Upper lobe of left lung (tissue), 6 donors: ENCODE results near the gene TNRC6C. TPM values are rescaled to one million over a fixed set of nuclear protein-coding genes. Genes with fewer than 3 reads are reported as not detected.

Experiments
- ATAC-seq, 2 donors: fragments of 200-7000 bp; cut with Tn5 transposase; one replicate each; pipeline ENCODE4 v1.9.1; 2022; ENCODE audit warnings: mild to moderate bottlenecking in 2 of 2, moderate library complexity in 2 of 2; ENCODE audit not compliant: low FRiP score in 2 of 2
- DNase-seq, 2 donors: peaks; one replicate each; pipeline ENCODE4 v3.0.0-alpha.2; 2019 to 2020
- H3K27ac ChIP-seq, 4 donors: fragments of 200-600 bp; sonication (generic); one replicate each; pipeline ENCODE4 v1.5.1; 2016 to 2019
- H3K27me3 ChIP-seq, 4 donors: fragments of 200-600 bp; sonication (generic); one replicate each; pipeline ENCODE4 v1.5.1; 2017 to 2019
- H3K36me3 ChIP-seq, 4 donors: fragments of 200-600 bp; sonication (generic); one replicate each; pipeline ENCODE4 v1.5.1; 2016 to 2019
- H3K4me1 ChIP-seq, 4 donors: fragments of 200-600 bp; sonication (generic); one replicate each; pipeline ENCODE4 v1.5.1; 2018 to 2019
- H3K4me3 ChIP-seq, 4 donors: fragments of 200-600 bp; sonication (generic); one replicate each; pipeline ENCODE4 v1.5.1; 2017 to 2019; ENCODE audit warnings: mild to moderate bottlenecking in 2 of 4, moderate library complexity in 1 of 4
- H3K9me3 ChIP-seq, 4 donors: fragments of 200-600 bp; sonication (generic); one replicate each; pipeline ENCODE4 v1.5.1; 2018 to 2019
- CTCF ChIP-seq, 6 experiments: fragments of 450-650 bp in 4 of 6; fragments of 200-600 bp in 2 of 6; sonication (generic) in 2 of 6; IDR thresholded peaks; one replicate each; pipeline ENCODE4 v1.5.1; 2016 to 2019; ENCODE audit warnings: antibody characterized with exemption in 6 of 6
- EP300 ChIP-seq, 4 donors: sonication (generic); formaldehyde crosslinking; IDR thresholded peaks; one replicate each; pipeline ENCODE4 v1.5.1; 2017; ENCODE audit warnings: antibody characterized with exemption in 4 of 4, control low read depth in 2 of 4
- POLR2A ChIP-seq, 4 donors: fragments of 450-650 bp; IDR thresholded peaks; one replicate each; pipeline ENCODE4 v1.5.1; 2016 to 2017; ENCODE audit warnings: antibody characterized with exemption in 4 of 4, mild to moderate bottlenecking in 2 of 4
- POLR2AphosphoS5 ChIP-seq, 2 donors: sonication (generic); formaldehyde crosslinking; IDR thresholded peaks; one replicate each; pipeline ENCODE4 v1.5.1; 2017; ENCODE audit warnings: antibody characterized with exemption in 2 of 2
- WGBS, 2 donors: methylation state at CpG; one replicate each; pipeline ENCODE4 v1.1.5; 2017 to 2018; 5-methylcytosine and 5-hydroxymethylcytosine counted together
- total RNA-seq, 6 donors: library from RNA; depleted of rRNA in 4 of 6; stranded (reverse); fragments of >200 nt in 4 of 6; gene quantifications; one replicate each; pipeline versions ENCODE4 v1.1.0 to v1.2.1, GENCODE V29; 2016 to 2021
- donor health status: DM: no; HTN: no; CAD: no; lungs with moderate emphysema.
- donor health status: DM: no; HTN: yes; CAD: no; lungs with severe emphysema.

TNRC6C gene
- total RNA-seq, 6 donors from 2014 or later, result 8.7 to 38.8 (median 14.7) TPM

- ATAC-seq, result peak in 1 of 2 donors; percentile 43
- TF ChIP-seq EP300 (IDR thresholded peaks at IDR 0.05) (no peak), POLR2A (IDR thresholded peaks at IDR 0.05) (no peak), POLR2AphosphoS5 (IDR thresholded peaks at IDR 0.05) (no peak), CTCF (IDR thresholded peaks at IDR 0.05) (no peak)
- 34 to 46% methylated on average over 6 of the region's 6 CpGs for WGBS, 2 donors
- Histone ChIP-seq H3K4me3 (no peak overlapping the region), H3K9me3 (no peaks in the 10 kb centered on the region), H3K27me3 (peaks cover 0 to 4% (median 0%) of the 10 kb centered on the region in 4 donors), H3K36me3 (no peaks in the 10 kb centered on the region), H3K4me1 (peaks cover 0 to 11% (median 5%) of the 10 kb centered on the region in 4 donors), H3K27ac (no peak overlapping the region)
- DNase-seq, result no peak
Observed at GRCh38 chr17:77916264-77916663, 42.2 kb upstream of the TNRC6C start.

- DNase-seq, result peak in 1 of 2 donors; percentile 43
- peak; percentile 59 to 82 for ATAC-seq
- Histone ChIP-seq H3K9me3 (no peaks in the 10 kb centered on the region), H3K36me3 (no peaks in the 10 kb centered on the region), H3K4me3 (no peak overlapping the region), H3K27ac (no peak overlapping the region), H3K4me1 (peaks cover 0 to 11% (median 5%) of the 10 kb centered on the region in 4 donors), H3K27me3 (peaks cover 0 to 4% (median 0%) of the 10 kb centered on the region in 4 donors)
- TF ChIP-seq EP300 (IDR thresholded peaks at IDR 0.05) (no peak), CTCF (IDR thresholded peaks at IDR 0.05) (no peak), POLR2AphosphoS5 (IDR thresholded peaks at IDR 0.05) (peak in 1 of 2 donors; percentile 19), POLR2A (IDR thresholded peaks at IDR 0.05) (no peak)
- 31 to 34% methylated on average over 15 to 17 of the region's 17 CpGs for WGBS, 2 donors
Observed at GRCh38 chr17:77916703-77917481, 41.6 kb upstream of the TNRC6C start.

GRCh38 chr17:77919276-77919675 lies 39.2 kb upstream of the TNRC6C start:
- ATAC-seq (no peak), DNase-seq (no peak)
- 79 to 93% methylated on average over 3 of the region's 3 CpGs for WGBS, 2 donors
- Histone ChIP-seq H3K36me3 (no peaks in the 10 kb centered on the region), H3K9me3 (no peaks in the 10 kb centered on the region), H3K4me3 (no peak overlapping the region), H3K27me3 (peaks cover 0 to 4% (median 0%) of the 10 kb centered on the region in 4 donors), H3K4me1 (peaks cover 0 to 11% (median 5%) of the 10 kb centered on the region in 4 donors), H3K27ac (no peak overlapping the region)
- no peak for TF ChIP-seq POLR2AphosphoS5 (IDR thresholded peaks at IDR 0.05)
- TF ChIP-seq CTCF (IDR thresholded peaks at IDR 0.05), result no peak
- no peak for TF ChIP-seq POLR2A (IDR thresholded peaks at IDR 0.05)
- TF ChIP-seq EP300 (IDR thresholded peaks at IDR 0.05), result no peak

GRCh38 chr17:77923135-77923534 lies 35.4 kb upstream of the TNRC6C start:
- WGBS, 2 donors, result 56 to 65% methylated on average over 8 of the region's 9 CpGs
- Histone ChIP-seq H3K4me1 (no peaks in the 10 kb centered on the region), H3K27me3 (no peaks in the 10 kb centered on the region), H3K36me3 (no peaks in the 10 kb centered on the region), H3K27ac (no peak overlapping the region), H3K9me3 (no peaks in the 10 kb centered on the region), H3K4me3 (no peak overlapping the region)
- DNase-seq (no peak), ATAC-seq (no peak)
- no peak for TF ChIP-seq POLR2AphosphoS5 (IDR thresholded peaks at IDR 0.05)
- TF ChIP-seq EP300 (IDR thresholded peaks at IDR 0.05), result no peak
- no peak for TF ChIP-seq POLR2A (IDR thresholded peaks at IDR 0.05)
- no peak for TF ChIP-seq CTCF (IDR thresholded peaks at IDR 0.05)
